GM20000 (cell line): ENCODE measurements around the gene SUPT3H.

Experiments used
- DNase-seq: peaks from one replicate; pipeline ENCODE4 v3.0.0; 2012; ENCODE audit warnings: low spot score
- TF ChIP-seq, protein P1 (sequence below): IDR thresholded peaks from 2 replicates; pipeline ENCODE4 v1.5.1; 2012; ENCODE audit warnings: mild to moderate bottlenecking, control low read depth; ENCODE audit errors: extremely low read depth, missing control alignments

Gene SUPT3H

GRCh38 chr6:44784195-44784594 lies 593.5 kb downstream of the SUPT3H start:
- TF ChIP-seq, protein P1, sequence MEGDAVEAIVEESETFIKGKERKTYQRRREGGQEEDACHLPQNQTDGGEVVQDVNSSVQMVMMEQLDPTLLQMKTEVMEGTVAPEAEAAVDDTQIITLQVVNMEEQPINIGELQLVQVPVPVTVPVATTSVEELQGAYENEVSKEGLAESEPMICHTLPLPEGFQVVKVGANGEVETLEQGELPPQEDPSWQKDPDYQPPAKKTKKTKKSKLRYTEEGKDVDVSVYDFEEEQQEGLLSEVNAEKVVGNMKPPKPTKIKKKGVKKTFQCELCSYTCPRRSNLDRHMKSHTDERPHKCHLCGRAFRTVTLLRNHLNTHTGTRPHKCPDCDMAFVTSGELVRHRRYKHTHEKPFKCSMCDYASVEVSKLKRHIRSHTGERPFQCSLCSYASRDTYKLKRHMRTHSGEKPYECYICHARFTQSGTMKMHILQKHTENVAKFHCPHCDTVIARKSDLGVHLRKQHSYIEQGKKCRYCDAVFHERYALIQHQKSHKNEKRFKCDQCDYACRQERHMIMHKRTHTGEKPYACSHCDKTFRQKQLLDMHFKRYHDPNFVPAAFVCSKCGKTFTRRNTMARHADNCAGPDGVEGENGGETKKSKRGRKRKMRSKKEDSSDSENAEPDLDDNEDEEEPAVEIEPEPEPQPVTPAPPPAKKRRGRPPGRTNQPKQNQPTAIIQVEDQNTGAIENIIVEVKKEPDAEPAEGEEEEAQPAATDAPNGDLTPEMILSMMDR, result no peak
- no peak for DNase-seq

- DNase-seq, result no peak
- TF ChIP-seq, protein P1, result no peak
These were observed 594.8 kb downstream of the SUPT3H start for GRCh38 chr6:44782892-44783291.

DNA sequence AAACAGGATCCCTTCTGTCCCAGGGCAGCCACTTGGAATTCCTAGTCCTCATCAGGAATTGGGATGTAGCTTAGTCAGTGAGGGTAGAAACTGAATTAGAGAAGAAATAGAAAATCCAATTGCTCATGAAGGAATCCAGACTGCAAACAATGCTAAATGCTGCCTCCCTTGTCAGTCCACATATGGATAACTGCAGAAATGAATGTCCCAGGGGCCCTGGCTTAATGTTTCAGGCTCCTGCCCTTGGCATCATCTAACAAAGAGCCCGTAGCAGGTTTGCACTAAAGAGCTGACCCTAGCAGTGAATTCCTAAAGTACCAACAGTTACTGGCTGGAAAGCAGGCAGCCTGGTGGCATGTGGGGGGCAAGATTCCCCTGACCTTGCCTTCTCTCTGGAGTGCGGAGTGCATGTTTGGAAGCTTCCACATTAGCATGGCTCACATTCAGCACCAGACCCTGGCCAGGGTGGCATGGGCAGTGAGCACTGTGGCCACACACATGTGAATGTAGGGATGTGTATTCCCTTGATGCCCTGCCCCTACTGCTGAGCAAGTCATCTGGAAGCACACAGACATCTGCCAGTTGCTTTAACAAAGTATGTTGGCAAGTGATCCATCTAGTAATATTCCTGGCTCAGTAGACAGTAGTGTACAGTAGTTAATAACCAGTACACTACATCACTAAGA lies 595.7 kb downstream of the SUPT3H start:
- TF ChIP-seq, protein P1, result no peak
- DNase-seq, result no peak

DNA sequence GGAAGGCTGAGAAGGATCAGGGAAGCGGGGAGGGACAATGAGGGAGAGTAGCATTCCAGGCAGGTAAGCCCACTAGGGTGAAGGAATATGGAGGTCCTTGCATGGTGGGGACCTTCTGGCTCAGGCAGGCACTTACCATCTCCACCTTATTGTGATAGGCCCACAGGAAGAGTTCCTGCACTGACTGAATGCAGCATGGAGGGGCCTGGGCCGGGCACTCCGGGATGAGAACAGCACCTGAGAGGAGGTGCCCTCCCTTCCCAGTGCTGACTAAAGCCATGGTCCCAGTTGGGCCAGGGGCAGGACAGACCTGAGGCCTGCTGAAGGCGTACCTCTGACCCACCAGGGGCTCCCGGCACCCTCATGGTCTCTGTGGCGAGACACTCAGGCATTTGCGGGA lies 597.6 kb downstream of the SUPT3H start:
- DNase-seq, result no peak
- TF ChIP-seq, protein P1, result no peak

DNA sequence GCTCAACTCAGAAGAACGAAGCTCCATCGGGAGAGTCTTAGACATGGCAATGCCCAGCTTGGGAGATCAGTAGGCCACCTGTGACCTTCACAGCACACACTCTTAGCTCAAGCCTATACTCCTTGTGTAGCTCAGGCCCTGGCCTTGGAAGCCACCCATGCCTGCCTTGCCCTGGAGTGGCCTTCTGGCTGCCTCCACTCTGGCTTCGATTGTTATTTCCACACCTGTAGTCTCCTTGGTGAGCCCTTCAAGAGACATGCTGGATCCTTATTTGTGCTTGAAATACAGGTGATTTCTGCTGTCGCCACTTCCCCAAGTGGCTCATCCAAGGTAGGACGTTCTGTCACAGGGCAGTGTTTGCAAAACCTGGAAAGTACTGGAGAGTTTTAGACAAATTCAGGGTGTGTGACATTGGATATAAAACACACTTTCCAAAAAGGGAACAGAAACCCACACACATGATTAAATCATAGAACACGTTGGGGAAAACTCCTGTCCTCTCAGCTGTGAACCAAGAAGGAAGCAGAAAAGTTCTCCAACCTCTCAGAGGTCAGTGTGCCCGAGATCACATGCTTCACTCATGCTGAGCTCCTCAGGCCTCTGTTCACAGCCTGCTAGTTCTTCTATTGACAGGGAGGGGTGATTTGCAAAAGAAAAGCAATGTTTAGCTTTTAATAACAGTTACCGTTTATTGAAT lies 598.5 kb downstream of the SUPT3H start:
- DNase-seq, result peak; percentile 14
- TF ChIP-seq, protein P1, result no peak
